ENCODE results near the gene IGSF11.

DNA sequence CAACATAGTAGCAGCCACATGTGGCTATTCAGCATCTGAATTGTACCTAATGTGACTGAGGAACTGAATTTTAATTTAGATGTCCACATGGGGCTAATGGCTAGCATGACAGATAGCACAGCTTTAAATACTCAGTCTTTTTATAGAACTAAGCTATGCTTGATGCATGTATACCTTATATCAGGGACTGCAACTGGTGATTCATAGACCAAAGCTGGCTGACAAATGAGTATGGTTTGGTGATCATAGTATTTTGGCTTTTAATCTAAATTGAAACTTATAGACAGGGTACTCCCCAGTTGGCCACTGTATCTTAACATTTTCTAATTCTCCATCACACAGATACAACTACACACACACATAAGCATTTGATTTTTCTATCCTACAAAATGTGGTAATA is 83.6 kb downstream of the IGSF11 start:
- TF ChIP-seq EZH2 (IDR thresholded peaks at IDR 0.05) (no peak), POLR2AphosphoS5 (IDR thresholded peaks at IDR 0.05; ENCODE audit: borderline replicate concordance, low read depth, low read length) (no peak), FOXP2 (optimal IDR thresholded peaks at IDR 0.05; ENCODE audit: control extremely low read depth, extremely low read length, insufficient read depth) (no peak)

Measured in SK-N-MC (cell line).